Choroid plexus epithelial cell (primary cell): Measurements from ENCODE around the gene AGRN.

Source experiments
- DNase-seq: peaks from one replicate; pipeline ENCODE4 v3.0.0-alpha.2; 2010; ENCODE audit warnings: low read depth
- H3K4me3 ChIP-seq: 2 replicates; pipeline ENCODE4 v1.5.1; 2011; ENCODE audit warnings: low read depth, mild to moderate bottlenecking, control low read depth, low read length, moderate library complexity
- TF ChIP-seq, protein P1 (sequence below): conservative IDR thresholded peaks from 2 replicates; pipeline ENCODE4 v1.5.1; 2011; ENCODE audit warnings: low read depth, mild to moderate bottlenecking, control low read depth, inconsistent platforms, low read length, moderate library complexity

AGRN gene

DNA sequence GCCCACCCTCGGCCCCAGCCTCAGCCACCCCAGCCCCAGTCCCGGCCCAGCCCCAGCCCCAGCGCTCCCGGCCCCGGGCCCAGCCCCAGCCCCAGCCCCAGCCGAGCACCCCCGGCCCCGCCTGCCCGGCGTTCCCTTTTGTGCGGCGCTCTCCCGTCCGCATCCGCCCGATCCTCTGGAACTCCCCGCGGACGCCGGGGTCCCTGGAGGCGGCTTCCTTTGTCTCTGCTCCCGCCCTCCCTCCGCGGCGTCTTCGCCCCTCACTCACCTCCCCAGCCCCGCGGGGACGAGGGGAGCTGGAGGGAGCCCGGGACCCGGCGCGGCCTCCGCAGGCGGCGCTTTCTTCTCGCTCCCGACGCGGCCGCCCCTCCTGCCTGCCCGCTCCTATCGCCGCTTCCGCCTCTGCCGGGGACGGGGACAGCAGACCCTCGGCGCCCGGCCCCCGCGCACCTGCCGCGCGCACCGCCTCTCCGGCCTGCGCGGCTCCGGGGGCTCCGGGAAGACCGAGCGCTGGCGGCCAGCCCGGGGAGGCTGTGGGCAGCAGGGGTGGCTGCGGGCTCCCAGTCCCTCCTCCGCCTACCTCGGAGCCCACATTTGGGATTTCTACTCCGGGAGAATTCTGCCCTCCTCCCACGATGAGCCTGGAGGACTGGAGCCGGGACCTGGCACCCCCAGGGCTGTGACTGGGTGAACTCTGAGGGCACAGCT lies 14.0 kb downstream of the AGRN start:
- TF ChIP-seq, protein P1, sequence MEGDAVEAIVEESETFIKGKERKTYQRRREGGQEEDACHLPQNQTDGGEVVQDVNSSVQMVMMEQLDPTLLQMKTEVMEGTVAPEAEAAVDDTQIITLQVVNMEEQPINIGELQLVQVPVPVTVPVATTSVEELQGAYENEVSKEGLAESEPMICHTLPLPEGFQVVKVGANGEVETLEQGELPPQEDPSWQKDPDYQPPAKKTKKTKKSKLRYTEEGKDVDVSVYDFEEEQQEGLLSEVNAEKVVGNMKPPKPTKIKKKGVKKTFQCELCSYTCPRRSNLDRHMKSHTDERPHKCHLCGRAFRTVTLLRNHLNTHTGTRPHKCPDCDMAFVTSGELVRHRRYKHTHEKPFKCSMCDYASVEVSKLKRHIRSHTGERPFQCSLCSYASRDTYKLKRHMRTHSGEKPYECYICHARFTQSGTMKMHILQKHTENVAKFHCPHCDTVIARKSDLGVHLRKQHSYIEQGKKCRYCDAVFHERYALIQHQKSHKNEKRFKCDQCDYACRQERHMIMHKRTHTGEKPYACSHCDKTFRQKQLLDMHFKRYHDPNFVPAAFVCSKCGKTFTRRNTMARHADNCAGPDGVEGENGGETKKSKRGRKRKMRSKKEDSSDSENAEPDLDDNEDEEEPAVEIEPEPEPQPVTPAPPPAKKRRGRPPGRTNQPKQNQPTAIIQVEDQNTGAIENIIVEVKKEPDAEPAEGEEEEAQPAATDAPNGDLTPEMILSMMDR: no peak
- no peak for DNase-seq
- H3K4me3 ChIP-seq: peak overlapping the region; percentile 38

DNA sequence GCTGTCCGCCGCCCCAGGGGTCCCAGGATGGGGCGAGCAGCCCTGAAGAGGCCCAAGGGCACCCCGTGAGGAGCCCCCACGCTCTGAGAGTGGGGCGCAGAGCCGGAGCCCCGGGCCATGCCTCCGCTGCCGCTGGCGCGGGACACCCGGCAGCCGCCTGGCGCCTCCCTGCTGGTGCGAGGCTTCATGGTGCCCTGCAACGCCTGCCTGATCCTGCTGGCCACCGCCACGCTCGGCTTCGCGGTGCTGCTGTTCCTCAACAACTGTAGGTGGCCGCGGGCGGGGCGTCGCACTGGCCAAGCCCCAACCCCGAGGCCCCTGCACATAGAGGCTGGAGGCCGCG lies 14.5 kb downstream of the AGRN start:
- no peak for DNase-seq
- TF ChIP-seq, protein P1: no peak
- H3K4me3 ChIP-seq: no peak overlapping the region

DNA sequence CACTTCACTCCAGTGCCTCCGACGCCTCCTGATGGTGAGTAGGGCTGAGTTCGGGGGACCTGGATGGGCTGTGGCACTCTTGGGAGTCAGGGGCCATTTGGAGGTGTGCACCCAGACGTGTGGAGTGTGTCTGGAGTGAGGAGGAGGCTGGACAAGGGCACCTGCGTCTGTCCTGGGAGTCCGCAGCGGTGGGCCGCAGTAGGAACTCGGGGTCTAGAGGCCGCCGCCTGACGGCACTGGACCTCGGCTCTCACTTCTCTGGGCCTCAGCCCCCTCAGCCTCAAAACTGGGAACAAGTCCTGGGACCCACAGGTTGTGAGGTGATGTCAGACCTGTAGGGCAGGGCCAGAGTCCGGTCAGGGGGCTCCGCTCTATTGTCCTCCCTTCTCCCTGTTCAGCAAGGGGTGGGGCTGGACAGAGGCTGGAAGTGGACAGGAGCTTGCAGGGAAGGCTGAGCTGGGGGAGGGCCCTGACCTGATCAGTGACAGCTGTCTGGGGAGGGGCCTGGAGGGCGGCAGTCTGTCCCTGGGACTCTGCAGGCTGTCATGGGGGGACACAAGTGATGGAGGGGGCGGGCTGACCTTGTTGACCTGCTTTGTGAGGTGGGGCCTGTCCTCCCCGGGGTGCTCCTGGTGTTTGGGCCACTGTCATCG lies 15.5 kb downstream of the AGRN start:
- no peak for DNase-seq
- H3K4me3 ChIP-seq: no peak overlapping the region
- TF ChIP-seq, protein P1: peak; percentile 18

DNA sequence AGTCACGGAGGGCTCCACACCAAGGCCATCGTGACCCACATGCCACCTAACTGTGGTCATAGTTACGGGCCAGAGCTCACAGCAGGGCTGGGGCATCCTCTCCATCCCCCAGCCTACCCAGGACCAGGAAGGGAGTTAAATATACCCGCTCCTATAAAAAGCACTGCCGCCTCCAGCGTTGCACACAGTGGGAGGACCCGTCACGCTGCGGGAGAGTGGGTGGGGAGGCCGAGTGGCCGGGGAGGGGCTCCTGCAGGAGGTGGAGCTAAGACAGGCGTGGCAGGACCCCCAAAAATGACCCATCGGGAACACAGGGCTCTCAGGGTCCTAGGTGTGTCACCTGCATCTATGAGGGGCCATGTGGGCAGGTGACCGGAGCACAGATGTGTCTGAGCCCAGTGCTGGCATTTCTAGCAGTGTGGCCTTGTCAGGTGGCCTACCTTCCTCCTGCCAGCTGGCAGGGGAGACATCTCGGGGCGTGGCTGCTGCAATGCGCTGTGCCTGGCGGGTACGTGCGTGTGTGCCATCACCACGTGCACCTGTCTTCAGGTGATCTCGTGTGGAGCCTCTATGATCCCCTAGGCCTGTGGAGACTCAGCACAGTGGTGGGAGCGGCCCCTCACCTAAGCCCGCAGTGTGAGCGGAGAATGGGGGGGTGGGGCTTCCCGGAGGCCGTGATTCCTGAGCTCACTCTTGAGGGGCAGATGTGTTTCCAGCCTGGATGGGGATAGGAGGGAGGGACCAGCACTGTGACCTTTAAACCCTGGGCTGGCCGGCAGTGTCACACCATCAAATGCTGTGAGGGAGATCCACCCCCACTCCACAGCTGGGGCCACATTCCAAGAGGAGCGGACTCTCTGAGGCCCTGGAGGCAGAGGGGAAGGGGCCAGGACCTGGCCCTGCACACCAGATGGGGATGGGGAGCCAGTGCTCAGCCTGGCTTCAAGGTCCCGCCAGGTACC lies 17.7 kb downstream of the AGRN start:
- TF ChIP-seq, protein P1: no peak
- H3K4me3 ChIP-seq: no peak overlapping the region
- DNase-seq: no peak

DNA sequence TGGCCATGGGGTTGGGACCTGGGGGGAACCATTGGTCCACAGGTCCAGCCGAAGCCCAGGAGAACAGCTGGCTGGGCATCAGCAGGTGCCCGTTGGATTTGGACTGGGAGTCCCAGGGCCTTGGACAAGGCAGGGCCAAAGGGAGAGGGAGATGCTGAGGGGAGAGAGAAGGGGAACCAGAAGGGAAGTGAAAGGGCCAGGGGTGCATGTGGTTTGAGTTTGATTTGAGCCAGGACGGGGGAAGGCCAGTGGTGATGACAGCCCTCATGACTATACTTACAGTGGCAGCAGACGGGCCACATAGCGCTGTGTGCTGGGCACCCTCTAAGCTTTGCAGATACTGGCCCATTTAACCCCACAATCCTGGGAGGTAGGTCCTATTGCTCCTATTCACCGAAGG lies 18.8 kb downstream of the AGRN start:
- no peak overlapping the region for H3K4me3 ChIP-seq
- DNase-seq: no peak
- TF ChIP-seq, protein P1: no peak

DNA sequence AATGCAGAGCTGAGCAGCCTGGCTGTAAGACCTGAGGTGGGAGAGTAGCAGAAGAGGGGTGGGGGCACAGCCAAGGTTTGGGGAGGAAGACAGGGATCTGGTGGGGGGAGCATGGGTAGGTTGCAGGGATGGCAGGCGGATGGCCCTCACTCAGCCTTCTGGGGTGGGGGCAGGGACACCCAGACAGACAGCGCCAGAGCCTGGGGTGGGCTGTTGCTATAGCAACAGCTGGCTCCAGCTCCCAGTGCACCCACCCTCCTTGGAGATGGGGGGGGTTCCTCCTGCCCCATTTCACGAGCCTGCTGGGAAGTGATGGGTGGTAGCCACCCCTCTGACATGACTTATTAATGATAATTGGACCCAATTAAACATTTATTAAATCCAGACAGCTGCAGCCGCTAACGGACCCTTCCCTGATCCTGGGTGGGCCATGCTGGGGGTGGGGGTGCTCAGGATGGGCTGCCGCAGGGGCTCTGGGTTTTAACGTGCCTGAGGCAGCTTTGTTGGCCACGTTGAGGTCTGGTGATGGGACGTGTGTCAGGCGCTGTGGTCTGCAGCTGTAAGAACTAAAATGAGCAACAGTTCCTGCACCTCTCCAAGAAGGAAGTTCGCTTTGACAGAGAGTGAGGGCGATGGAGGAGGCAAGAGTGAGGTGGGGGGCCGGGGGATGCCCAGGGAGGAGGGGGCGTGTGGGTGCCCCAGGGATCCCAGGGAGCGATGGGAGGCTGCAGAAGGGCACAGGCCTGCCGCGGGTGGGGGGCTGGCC lies 19.4 kb downstream of the AGRN start:
- no peak overlapping the region for H3K4me3 ChIP-seq
- DNase-seq: no peak
- TF ChIP-seq, protein P1: no peak
